GM18519 (cell line): ENCODE data around the gene KCNE3.

Source experiments
- ATAC-seq: cut with Tn5 transposase; IDR thresholded peaks from one replicate; pipeline ENCODE4 v1.9.1; 2021; ENCODE audit warnings: mild to moderate bottlenecking, moderate library complexity; ENCODE audit not compliant: unreplicated experiment, low FRiP score

The KCNE3 gene

GRCh38 chr11:74466916-74467885 is at the start of gene KCNE3:
TSS of gene KCNE3 (minus strand) at chr11:74467549. CDS start at chr11:74457563, 9,986 bp downstream.
- ATAC-seq: no peak

- no peak for ATAC-seq
Observed at GRCh38 chr11:74507582-74507981, 40.2 kb upstream of the KCNE3 start.

GRCh38 chr11:74506823-74507222 is 39.5 kb upstream of the KCNE3 start:
- no peak for ATAC-seq

GRCh38 chr11:74505911-74506310 is 38.6 kb upstream of the KCNE3 start:
- no peak for ATAC-seq

GRCh38 chr11:74504100-74504691 is 36.8 kb upstream of the KCNE3 start:
- no peak for ATAC-seq

- ATAC-seq: no peak
Observed at GRCh38 chr11:74494916-74495315, 27.6 kb upstream of the KCNE3 start.

- no peak for ATAC-seq
Observed at GRCh38 chr11:74493791-74494630, 26.7 kb upstream of the KCNE3 start.

GRCh38 chr11:74492974-74493790 is 25.8 kb upstream of the KCNE3 start, which contains the start of gene LIPT2:
TSS of gene LIPT2 (minus strand) at chr11:74493724. CDS start at chr11:74493703, 21 bp downstream.
- ATAC-seq: peak; percentile 89

- no peak for ATAC-seq
Observed at GRCh38 chr11:74492084-74492483, 24.7 kb upstream of the KCNE3 start.

GRCh38 chr11:74490941-74491340 is 23.6 kb upstream of the KCNE3 start:
- ATAC-seq: no peak

GRCh38 chr11:74487875-74488274 is 20.5 kb upstream of the KCNE3 start:
- ATAC-seq: no peak

GRCh38 chr11:74485868-74486267 is 18.5 kb upstream of the KCNE3 start:
- ATAC-seq: no peak

GRCh38 chr11:74480688-74481417 is 13.5 kb upstream of the KCNE3 start:
- no peak for ATAC-seq

GRCh38 chr11:74479732-74480123 is 12.4 kb upstream of the KCNE3 start:
- no peak for ATAC-seq

- ATAC-seq: no peak
Observed at GRCh38 chr11:74478877-74479731, 11.8 kb upstream of the KCNE3 start.

GRCh38 chr11:74476536-74476935 is 9.2 kb upstream of the KCNE3 start:
- no peak for ATAC-seq

- no peak for ATAC-seq
Observed at GRCh38 chr11:74474316-74474715, 7.0 kb upstream of the KCNE3 start.

GRCh38 chr11:74473382-74474173 is 6.2 kb upstream of the KCNE3 start:
- ATAC-seq: no peak
